K562 (cell line): ENCODE results near the gene TAF11L11. TPM values are rescaled to one million over a fixed set of nuclear protein-coding genes. Genes with fewer than 3 reads are reported as not detected.
"Not testable (repeated sequence)": the region's sequence is repeated elsewhere in the genome, so short reads cannot be mapped to it uniquely, and the experiment has no call there.

Experiments
- ATAC-seq: fragments of 200-7000 bp; cut with Tn5 transposase; 3 replicates; pipeline ENCODE4 v1.9.1; 2020; ENCODE audit warnings: moderate library complexity
- BruUV-seq: library from RNA; stranded (reverse); fragments of 400-500 nt; replicated peaks from 2 replicates; lab custom pipeline; 2021; lab: Mats Ljungman, UMichigan
- CTCF ChIA-PET: fragments of 300-600 bp; formaldehyde crosslinking; extraction: SDS; loops from one replicate; lab custom pipeline; 2021; ENCODE audit warnings: low intra/inter-chr PET ratio; lab: Yijun Ruan, JAX
- POLR2A ChIA-PET: fragments of 300-600, 350-650 bp; sonication (Branson Sonifier 250); formaldehyde crosslinking; extraction: SDS; loops from one replicate; lab custom pipeline; 2021; ENCODE audit warnings: antibody characterized with exemption, inconsistent platforms; lab: Yijun Ruan, JAX
- DNase-seq, 4 experiments: peaks; one replicate each; pipeline versions ENCODE4 v3.0.0 to v3.0.0-alpha.2; 2011 to 2018; ENCODE audit warnings: low spot score in 3 of 4, mixed read lengths in 3 of 4; ENCODE audit errors: extremely low read depth in 1 of 4
- FAIRE-seq: peaks from 2 replicates; lab custom pipeline; 2011; peaks lifted over from hg19 to GRCh38; lab: Jason Lieb, UNC
- H2AFZ ChIP-seq: 2 replicates; pipeline ENCODE4 v1.6.0; 2011; ENCODE audit warnings: low read depth, low read length, control low read depth, inconsistent platforms
- H3K27ac ChIP-seq: fragments of 200-600 bp; 3 replicates; pipeline ENCODE4 v1.8.0; 2011; ENCODE audit warnings: low read depth, mild to moderate bottlenecking, control low read depth, inconsistent platforms, low read length, moderate library complexity, mixed read lengths; ENCODE audit errors: extremely low read depth
- H3K27me3 ChIP-seq, 2 experiments: fragments of 300-600 bp in 1 of 2; 2 replicates in 1 of 2; 3 replicates in 1 of 2; pipeline versions ENCODE4 v1.6.0 to v1.8.0; 2011; ENCODE audit warnings: inconsistent platforms in 2 of 2, low read length in 2 of 2, mild to moderate bottlenecking in 1 of 2, mixed read lengths in 1 of 2, moderate library complexity in 1 of 2; ENCODE audit not compliant: control insufficient read depth in 2 of 2, insufficient read depth in 2 of 2
- H3K36me3 ChIP-seq: fragments of 300-600 bp; 3 replicates; pipeline ENCODE4 v1.8.0; 2011; ENCODE audit warnings: mild to moderate bottlenecking, low read length, inconsistent platforms; ENCODE audit not compliant: control insufficient read depth, insufficient read depth
- H3K4me1 ChIP-seq, 2 experiments: fragments of 200-600 bp in 1 of 2; replicated peaks in 1 of 2; 2 replicates in 1 of 2; 3 replicates in 1 of 2; pipeline versions ENCODE4 v1.5.1 to v1.8.0; 2011; ENCODE audit warnings: inconsistent platforms in 2 of 2, low read length in 2 of 2, mild to moderate bottlenecking in 1 of 2, mixed read lengths in 1 of 2, moderate library complexity in 1 of 2; ENCODE audit not compliant: control insufficient read depth in 2 of 2, insufficient read depth in 2 of 2
- H3K4me2 ChIP-seq: 2 replicates; pipeline ENCODE4 v1.6.1; 2011; ENCODE audit warnings: low read length, control low read depth, inconsistent platforms, mixed read lengths; ENCODE audit not compliant: insufficient read depth
- H3K4me3 ChIP-seq: fragments of 200-600 bp; sonication (generic), shearing (Covaris generic); 2 replicates; pipeline ENCODE4 v1.5.1; 2016; ENCODE audit warnings: control low read depth, inconsistent platforms
- H3K79me2 ChIP-seq: fragments of 200-600 bp; 3 replicates; pipeline ENCODE4 v1.8.0; 2011; ENCODE audit warnings: low read length, inconsistent platforms; ENCODE audit not compliant: control insufficient read depth, insufficient read depth
- H3K9ac ChIP-seq, 2 experiments: 2 replicates each; pipeline versions ENCODE4 v1.6.0 to v1.6.1; 2011; ENCODE audit warnings: low read depth in 2 of 2, low read length in 2 of 2, control low read depth in 1 of 2, inconsistent platforms in 1 of 2, mild to moderate bottlenecking in 1 of 2, mixed read lengths in 1 of 2; ENCODE audit not compliant: insufficient read depth in 1 of 2
- H3K9me1 ChIP-seq: one replicate; pipeline ENCODE4 v1.6.0; 2011; ENCODE audit warnings: inconsistent platforms, mild to moderate bottlenecking, low read length, moderate library complexity; ENCODE audit not compliant: control insufficient read depth, insufficient read depth
- H3K9me3 ChIP-seq: replicated peaks from 2 replicates; pipeline ENCODE4 v1.5.1; 2011; ENCODE audit warnings: low read depth, low read length, inconsistent platforms; ENCODE audit not compliant: control insufficient read depth, insufficient read depth
- H4K20me1 ChIP-seq: replicated peaks from 2 replicates; pipeline ENCODE4 v1.6.1; 2011; ENCODE audit warnings: low read length, inconsistent platforms, mixed read lengths; ENCODE audit not compliant: control insufficient read depth, insufficient read depth
- WGBS: fragments of 100-300 bp; shearing (Covaris generic); methylation state at CpG from one replicate; pipeline ENCODE4 v1.1.6; 2016; ENCODE audit warnings: low coverage, mixed read lengths; ENCODE audit not compliant: insufficient coverage; ENCODE audit errors: missing lambda C conversion rate; 5-methylcytosine and 5-hydroxymethylcytosine counted together
- in situ Hi-C: fragments of 300-500 bp; cut with MboI; formaldehyde crosslinking; loops from 4 replicates; pipeline ENCODE4 v1.15.0; 2018; ENCODE audit warnings: inconsistent platforms, mixed read lengths
- intact Hi-C: fragments of 100-400 bp; cut with micrococcal nuclease; formaldehyde crosslinking; loops from 2 replicates; pipeline ENCODE4 v1.14.2; 2022
- polyA plus RNA-seq, 8 experiments: library from polyadenylated mRNA; depleted of rRNA in 4 of 8; stranded (reverse) in 5 of 8; unstranded in 3 of 8; fragments of >200 nt; fragmentation: Nextera tagmentation in 2 of 8; fragmentation: Illumina TruSeq in 1 of 8; extraction: Ambion mirVana in 2 of 8; extraction: Trizol in 1 of 8; gene quantifications; 2 replicates each; pipeline versions ENCODE4 v1.2.1 to v1.2.3, GENCODE V29; 2011 to 2014; ENCODE audit warnings: inconsistent platforms in 1 of 8, missing spikeins in 1 of 8
- total RNA-seq, 7 experiments: library from RNA; depleted of rRNA in 6 of 7; stranded (reverse); fragments of >200 nt in 6 of 7; fragmentation: Illumina TruSeq in 2 of 7; extraction: Trizol in 2 of 7; gene quantifications; 2 replicates each; pipeline versions ENCODE4 v1.2.1 to v1.2.3, GENCODE V29; 2011 to 2021; ENCODE audit warnings: low replicate concordance in 1 of 7
- TF ChIP-seq, protein P1 (sequence below): IDR thresholded peaks from 2 replicates; pipeline ENCODE4 v1.6.1; 2011; ENCODE audit not compliant: insufficient read length; ENCODE audit errors: extremely low read depth

Gene TAF11L11
- total and polyA plus RNA-seq, 9 of the 15 experiments (the other 6 are each of a cell fraction or from before 2014, with no cell fraction given) = not detected

DNA sequence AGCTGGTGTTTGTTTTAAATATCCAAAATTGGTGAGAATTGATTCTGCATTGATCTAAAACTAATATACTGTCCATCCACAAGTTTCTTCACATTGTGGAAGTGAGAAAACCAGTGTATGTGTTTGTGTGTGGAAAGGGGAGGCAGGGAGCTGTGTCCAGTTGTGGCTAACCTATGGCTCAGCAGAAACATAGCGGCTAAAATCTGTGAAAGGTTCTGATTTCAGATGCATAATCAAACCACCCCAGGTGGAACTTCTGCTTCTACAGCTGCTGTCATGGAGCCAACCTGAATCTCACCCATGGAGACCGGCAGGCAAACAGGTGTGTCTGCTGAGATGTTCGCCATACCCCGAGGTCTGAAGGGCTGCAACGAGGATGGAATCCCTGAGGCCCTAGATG lies 30.2 kb downstream of the TAF11L11 start, which contains the start of gene TAF11L14:
TAF11L14 (plus strand) TSS at position 301 of the 400 bp plus-strand sequence.
- POLR2A ChIA-PET = no interaction called here
- Histone ChIP-seq H2AFZ (no peak within 1 kb of the TSS), H4K20me1 (no peaks in the 10 kb centered on the region), H3K9ac (no peak within 1 kb of the TSS), H3K27me3 (no peaks in the 10 kb centered on the region), H3K9me1 (no peaks in the 10 kb centered on the region), H3K4me2 (no peak within 1 kb of the TSS), H3K27ac (no peak within 1 kb of the TSS), H3K4me3 (no peak within 1 kb of the TSS), H3K79me2 (no peaks in the 10 kb centered on the region), H3K9me3 (no peaks in the 10 kb centered on the region), H3K4me1 (no peaks in the 10 kb centered on the region), H3K36me3 (no peaks in the 10 kb centered on the region)
- CTCF ChIA-PET = no interaction called here
- in situ Hi-C loops = no loop called here
- WGBS = 0% methylated on average over 5 of the region's 5 CpGs
- intact Hi-C loops = no loop called here
- no peak for DNase-seq
- FAIRE-seq = no peak
- TF ChIP-seq, protein P1, sequence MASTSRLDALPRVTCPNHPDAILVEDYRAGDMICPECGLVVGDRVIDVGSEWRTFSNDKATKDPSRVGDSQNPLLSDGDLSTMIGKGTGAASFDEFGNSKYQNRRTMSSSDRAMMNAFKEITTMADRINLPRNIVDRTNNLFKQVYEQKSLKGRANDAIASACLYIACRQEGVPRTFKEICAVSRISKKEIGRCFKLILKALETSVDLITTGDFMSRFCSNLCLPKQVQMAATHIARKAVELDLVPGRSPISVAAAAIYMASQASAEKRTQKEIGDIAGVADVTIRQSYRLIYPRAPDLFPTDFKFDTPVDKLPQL = no peak
- ATAC-seq = no peak
- no TSS peak for BruUV-seq

DNA sequence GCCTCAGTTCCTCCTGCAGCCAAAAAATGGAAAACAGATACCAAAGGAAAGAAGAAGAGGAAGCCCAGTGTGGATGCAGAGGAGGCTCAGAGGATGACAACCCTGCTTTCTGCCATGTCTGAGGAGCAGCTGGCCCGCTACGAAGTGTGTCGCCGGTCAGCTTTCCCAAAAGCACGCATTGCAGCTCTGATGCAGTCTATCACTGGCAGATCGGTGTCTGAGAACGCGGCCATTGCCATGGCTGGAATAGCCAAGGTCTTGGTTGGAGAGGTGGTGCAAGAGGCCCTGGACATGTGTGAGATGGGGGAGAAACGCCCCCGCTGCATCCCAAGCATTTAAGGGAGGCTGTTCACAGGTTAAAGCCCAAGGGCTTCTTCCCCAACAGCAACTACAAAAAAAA lies 45.2 kb downstream of the TAF11L11 start:
- H3K9me3 ChIP-seq, DNase-seq, FAIRE-seq, H4K20me1 ChIP-seq, H3K36me3 ChIP-seq, H3K4me3 ChIP-seq, H3K27me3 ChIP-seq, ATAC-seq, BruUV-seq, POLR2A ChIA-PET, H3K4me1 ChIP-seq, H3K9me1 ChIP-seq, H3K9ac ChIP-seq, H3K4me2 ChIP-seq, H2AFZ ChIP-seq, H3K79me2 ChIP-seq, intact Hi-C loops, H3K27ac ChIP-seq, in situ Hi-C loops, CTCF ChIA-PET: not testable (repeated sequence)
- WGBS = 0% methylated on average over 10 of the region's 10 CpGs

DNA sequence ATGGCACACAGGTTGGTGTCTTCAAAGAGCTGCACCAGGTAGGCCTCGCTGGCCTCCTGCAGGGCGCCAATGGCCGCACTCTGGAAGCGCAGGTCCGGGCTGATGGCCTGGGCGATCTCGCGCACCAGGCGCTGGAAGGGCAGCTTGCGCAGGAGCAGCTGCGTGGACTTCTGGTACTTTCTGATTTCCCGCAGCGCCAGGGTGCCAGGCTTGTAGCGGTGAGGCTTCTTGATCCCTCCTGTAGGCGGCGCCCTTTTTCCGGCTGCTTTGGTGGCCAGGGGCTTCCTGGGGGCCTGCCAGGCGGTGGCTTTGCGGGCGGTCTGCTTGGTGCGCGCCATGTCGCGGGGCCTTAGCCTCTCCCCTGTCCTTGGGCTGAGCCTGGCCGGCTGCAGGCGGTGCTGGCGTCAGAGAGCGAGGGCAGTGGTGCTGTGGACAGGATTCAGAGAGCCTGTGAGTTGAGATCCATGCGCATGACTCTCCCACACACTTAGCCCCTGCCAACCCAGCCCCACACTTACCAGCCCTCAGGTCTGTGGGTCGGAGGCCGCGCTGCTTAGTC lies 51.3 kb downstream of the TAF11L11 start:
- H3K9me3 ChIP-seq, BruUV-seq, H3K4me2 ChIP-seq, H4K20me1 ChIP-seq, DNase-seq, in situ Hi-C loops, H3K36me3 ChIP-seq, H3K4me3 ChIP-seq, FAIRE-seq, ATAC-seq, H3K27ac ChIP-seq, intact Hi-C loops, H3K4me1 ChIP-seq, H3K9ac ChIP-seq, H3K9me1 ChIP-seq, CTCF ChIA-PET, H2AFZ ChIP-seq, H3K27me3 ChIP-seq, POLR2A ChIA-PET, H3K79me2 ChIP-seq: not testable (repeated sequence)
- 7% methylated on average over 29 of the region's 32 CpGs for WGBS
